ENCODE results near the gene LRFN2. TPM values are rescaled to one million over a fixed set of nuclear protein-coding genes. Genes with fewer than 3 reads are reported as not detected.
A peak's percentile ranks its signal among the peaks of the same experiment; 100 is the strongest.

LRFN2 gene
- total and polyA plus RNA-seq, 2 experiments from 2014 or later = 0.29 to 2.5 TPM

GRCh38 chr6:40422046-40422445, 165.1 kb downstream of the LRFN2 start (continued):
- TF ChIP-seq JUNB (IDR thresholded peaks at IDR 0.05; ENCODE audit: unreplicated experiment) (no peak), CREB1 (CRISPR knock-in tag; IDR thresholded peaks at IDR 0.05; ENCODE audit: low read depth) (no peak), EZH2phosphoT487 (IDR thresholded peaks at IDR 0.05; ENCODE audit: unreplicated experiment) (no peak), NANOG (IDR thresholded peaks at IDR 0.05; ENCODE audit: borderline replicate concordance) (no peak), ZNF114 (CRISPR knock-in tag; IDR thresholded peaks at IDR 0.05) (no peak), STAT1 (IDR thresholded peaks at IDR 0.05; ENCODE audit: unreplicated experiment) (no peak)

DNA sequence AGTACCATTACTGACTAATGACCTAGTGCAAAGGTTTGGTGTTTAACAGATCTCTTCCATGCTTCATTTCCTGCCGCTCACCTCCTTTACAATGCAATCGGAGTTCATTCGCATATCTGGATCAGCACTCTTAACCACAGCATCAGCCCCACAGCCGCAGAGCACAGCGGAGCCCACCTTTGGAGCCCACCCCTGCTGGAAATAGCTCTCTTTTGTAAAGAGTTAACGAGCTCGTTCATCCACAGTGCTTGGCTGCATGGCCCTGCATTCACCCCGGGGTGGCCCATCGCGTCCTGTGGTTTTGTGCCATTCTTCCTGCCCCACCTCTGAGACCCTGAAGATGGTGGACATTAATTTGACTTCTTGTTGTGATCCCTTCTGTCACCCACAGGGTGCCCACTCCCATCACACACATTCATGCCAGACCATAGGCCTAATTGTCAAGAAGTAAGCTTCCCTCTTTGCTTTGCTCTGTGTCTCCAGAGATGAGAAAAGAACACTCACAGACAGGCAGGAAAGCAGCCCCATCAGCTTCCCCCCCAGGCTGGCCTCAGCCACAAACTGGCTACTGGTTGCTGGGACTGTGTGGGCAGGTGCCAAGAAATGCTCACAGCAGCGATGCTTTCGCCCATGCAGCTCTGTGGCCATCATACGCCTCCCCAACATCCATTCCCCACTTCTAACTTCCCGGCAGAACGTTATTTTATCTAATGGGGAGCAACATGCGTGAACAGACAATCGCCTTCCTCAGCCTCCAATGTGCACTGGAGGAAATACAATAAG, 167.0 kb downstream of the LRFN2 start:
- H3K4me3 Mint-ChIP-seq = peak overlapping the region; percentile 47; the same call in 1 of the 3 replicates
- DNase-seq (ENCODE audit: low spot score) (no peak), ATAC-seq (peak; percentile 56)
- Histone ChIP-seq H3K27me3 (ENCODE audit: insufficient read depth) (no peaks in the 10 kb centered on the region), H3K4me1 (ENCODE audit: insufficient read depth) (peaks cover 33% of the 10 kb centered on the region), H3K79me2 (replicated peaks; ENCODE audit: insufficient read depth) (no peaks in the 10 kb centered on the region), H3K27ac (ENCODE audit: low read depth) (peak overlapping the region; percentile 81; the same call in 1 of the 2 replicates), H3K4me2 (peak overlapping the region; percentile 74), H3K36me3 (ENCODE audit: insufficient read depth) (no peaks in the 10 kb centered on the region), H2AFZ (0 out of 2 replicates have a peak overlapping the region, but pooled peaks have one; percentile 38), H3K4me3 (peak overlapping the region; percentile 34; the same call in 1 of the 2 replicates), H3K9me2 (ENCODE audit: insufficient read depth) (peaks cover 35% of the 10 kb centered on the region), H4K20me1 (replicated peaks; ENCODE audit: insufficient read depth) (no peaks in the 10 kb centered on the region), H3F3A (replicated peaks; ENCODE audit: low read depth) (no peaks in the 10 kb centered on the region)
- no peaks in the 10 kb centered on the region for H3K9me3 Mint-ChIP-seq
- TF ChIP-seq EZH2 (IDR thresholded peaks at IDR 0.05; ENCODE audit: low read depth, unreplicated experiment) (no peak), NANOG (IDR thresholded peaks at IDR 0.05; ENCODE audit: borderline replicate concordance) (0 out of 2 replicates have a peak, but pooled peaks have one; percentile 30), CTCF (conservative IDR thresholded peaks at IDR 0.05; ENCODE audit: low read depth in 2 of 2) (0 out of 4 replicates have a peak, but pooled peaks of 1 of the 2 experiments have one; percentile 1)
- H3K27ac Mint-ChIP-seq = peak overlapping the region; percentile 93
- H3K27me3 Mint-ChIP-seq (ENCODE audit: insufficient read depth, low read depth, poor library complexity) = peaks cover 11% of the 10 kb centered on the region
- no peaks in the 10 kb centered on the region for H3K36me3 Mint-ChIP-seq (ENCODE audit: low read depth)
- H3K4me1 Mint-ChIP-seq = peaks cover 42% of the 10 kb centered on the region

DNA sequence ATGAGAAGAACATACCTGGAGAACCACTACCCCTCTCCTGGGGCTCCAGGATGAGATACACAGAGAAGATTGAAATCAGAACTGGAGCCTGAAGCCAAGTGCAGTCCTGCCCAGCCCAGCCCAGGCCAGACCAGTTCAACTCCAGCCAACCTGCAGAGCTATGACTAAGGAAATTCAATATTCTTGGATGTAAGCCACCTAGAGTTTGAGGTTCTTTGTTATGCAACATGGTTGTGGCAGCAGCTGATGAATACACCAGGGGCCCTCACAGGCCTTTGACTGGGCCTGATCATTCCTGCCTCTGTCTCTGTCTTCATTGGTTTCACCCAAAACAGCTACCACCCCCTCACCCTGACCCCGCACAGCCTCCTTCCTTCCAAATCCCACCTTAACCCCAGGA, 167.8 kb downstream of the LRFN2 start:
- no peaks in the 10 kb centered on the region for H4K20me1 ChIP-seq (replicated peaks; ENCODE audit: insufficient read depth)
- H3K36me3 ChIP-seq (ENCODE audit: insufficient read depth) = no peaks in the 10 kb centered on the region
- H3K9me2 ChIP-seq (ENCODE audit: insufficient read depth) = peaks cover 32% of the 10 kb centered on the region
- H3K79me2 ChIP-seq (replicated peaks; ENCODE audit: insufficient read depth) = no peaks in the 10 kb centered on the region
- TF ChIP-seq, protein P1, sequence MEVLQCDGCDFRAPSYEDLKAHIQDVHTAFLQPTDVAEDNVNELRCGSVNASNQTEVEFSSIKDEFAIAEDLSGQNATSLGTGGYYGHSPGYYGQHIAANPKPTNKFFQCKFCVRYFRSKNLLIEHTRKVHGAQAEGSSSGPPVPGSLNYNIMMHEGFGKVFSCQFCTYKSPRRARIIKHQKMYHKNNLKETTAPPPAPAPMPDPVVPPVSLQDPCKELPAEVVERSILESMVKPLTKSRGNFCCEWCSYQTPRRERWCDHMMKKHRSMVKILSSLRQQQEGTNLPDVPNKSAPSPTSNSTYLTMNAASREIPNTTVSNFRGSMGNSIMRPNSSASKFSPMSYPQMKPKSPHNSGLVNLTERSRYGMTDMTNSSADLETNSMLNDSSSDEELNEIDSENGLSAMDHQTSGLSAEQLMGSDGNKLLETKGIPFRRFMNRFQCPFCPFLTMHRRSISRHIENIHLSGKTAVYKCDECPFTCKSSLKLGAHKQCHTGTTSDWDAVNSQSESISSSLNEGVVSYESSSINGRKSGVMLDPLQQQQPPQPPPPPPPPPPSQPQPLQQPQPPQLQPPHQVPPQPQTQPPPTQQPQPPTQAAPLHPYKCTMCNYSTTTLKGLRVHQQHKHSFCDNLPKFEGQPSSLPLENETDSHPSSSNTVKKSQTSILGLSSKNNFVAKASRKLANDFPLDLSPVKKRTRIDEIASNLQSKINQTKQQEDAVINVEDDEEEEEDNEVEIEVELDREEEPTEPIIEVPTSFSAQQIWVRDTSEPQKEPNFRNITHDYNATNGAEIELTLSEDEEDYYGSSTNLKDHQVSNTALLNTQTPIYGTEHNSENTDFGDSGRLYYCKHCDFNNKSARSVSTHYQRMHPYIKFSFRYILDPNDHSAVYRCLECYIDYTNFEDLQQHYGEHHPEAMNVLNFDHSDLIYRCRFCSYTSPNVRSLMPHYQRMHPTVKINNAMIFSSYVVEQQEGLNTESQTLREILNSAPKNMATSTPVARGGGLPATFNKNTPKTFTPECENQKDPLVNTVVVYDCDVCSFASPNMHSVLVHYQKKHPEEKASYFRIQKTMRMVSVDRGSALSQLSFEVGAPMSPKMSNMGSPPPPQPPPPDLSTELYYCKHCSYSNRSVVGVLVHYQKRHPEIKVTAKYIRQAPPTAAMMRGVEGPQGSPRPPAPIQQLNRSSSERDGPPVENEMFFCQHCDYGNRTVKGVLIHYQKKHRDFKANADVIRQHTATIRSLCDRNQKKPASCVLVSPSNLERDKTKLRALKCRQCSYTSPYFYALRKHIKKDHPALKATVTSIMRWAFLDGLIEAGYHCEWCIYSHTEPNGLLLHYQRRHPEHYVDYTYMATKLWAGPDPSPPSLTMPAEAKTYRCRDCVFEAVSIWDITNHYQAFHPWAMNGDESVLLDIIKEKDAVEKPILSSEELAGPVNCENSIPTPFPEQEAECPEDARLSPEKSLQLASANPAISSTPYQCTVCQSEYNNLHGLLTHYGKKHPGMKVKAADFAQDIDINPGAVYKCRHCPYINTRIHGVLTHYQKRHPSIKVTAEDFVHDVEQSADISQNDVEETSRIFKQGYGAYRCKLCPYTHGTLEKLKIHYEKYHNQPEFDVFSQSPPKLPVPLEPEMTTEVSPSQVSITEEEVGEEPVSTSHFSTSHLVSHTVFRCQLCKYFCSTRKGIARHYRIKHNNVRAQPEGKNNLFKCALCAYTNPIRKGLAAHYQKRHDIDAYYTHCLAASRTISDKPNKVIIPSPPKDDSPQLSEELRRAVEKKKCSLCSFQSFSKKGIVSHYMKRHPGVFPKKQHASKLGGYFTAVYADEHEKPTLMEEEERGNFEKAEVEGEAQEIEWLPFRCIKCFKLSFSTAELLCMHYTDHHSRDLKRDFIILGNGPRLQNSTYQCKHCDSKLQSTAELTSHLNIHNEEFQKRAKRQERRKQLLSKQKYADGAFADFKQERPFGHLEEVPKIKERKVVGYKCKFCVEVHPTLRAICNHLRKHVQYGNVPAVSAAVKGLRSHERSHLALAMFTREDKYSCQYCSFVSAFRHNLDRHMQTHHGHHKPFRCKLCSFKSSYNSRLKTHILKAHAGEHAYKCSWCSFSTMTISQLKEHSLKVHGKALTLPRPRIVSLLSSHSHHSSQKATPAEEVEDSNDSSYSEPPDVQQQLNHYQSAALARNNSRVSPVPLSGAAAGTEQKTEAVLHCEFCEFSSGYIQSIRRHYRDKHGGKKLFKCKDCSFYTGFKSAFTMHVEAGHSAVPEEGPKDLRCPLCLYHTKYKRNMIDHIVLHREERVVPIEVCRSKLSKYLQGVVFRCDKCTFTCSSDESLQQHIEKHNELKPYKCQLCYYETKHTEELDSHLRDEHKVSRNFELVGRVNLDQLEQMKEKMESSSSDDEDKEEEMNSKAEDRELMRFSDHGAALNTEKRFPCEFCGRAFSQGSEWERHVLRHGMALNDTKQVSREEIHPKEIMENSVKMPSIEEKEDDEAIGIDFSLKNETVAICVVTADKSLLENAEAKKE (CRISPR knock-in tag; IDR thresholded peaks at IDR 0.05) = peak; percentile 63; the same call in 1 of the 2 replicates
- no peak for TF ChIP-seq EZH2 (IDR thresholded peaks at IDR 0.05; ENCODE audit: low read depth, unreplicated experiment)
- no peaks in the 10 kb centered on the region for H3K9me3 Mint-ChIP-seq
- DNase-seq (ENCODE audit: low spot score) (peak; percentile 41), ATAC-seq (peak; percentile 81)
- peak overlapping the region; percentile 93 for H3K27ac Mint-ChIP-seq
- no peaks in the 10 kb centered on the region for H3K27me3 ChIP-seq (ENCODE audit: insufficient read depth)
- peak overlapping the region; percentile 47; the same call in 2 of the 3 replicates for H3K4me3 Mint-ChIP-seq
- H3F3A ChIP-seq (replicated peaks; ENCODE audit: low read depth) = no peaks in the 10 kb centered on the region
- peak overlapping the region; percentile 34; the same call in 1 of the 2 replicates for H3K4me3 ChIP-seq
- peaks cover 42% of the 10 kb centered on the region for H3K4me1 Mint-ChIP-seq
- H3K36me3 Mint-ChIP-seq (ENCODE audit: low read depth) = no peaks in the 10 kb centered on the region
- no peak overlapping the region for H2AFZ ChIP-seq
- H3K27ac ChIP-seq (ENCODE audit: low read depth) = peak overlapping the region; percentile 81; the same call in 1 of the 2 replicates
- peaks cover 11% of the 10 kb centered on the region for H3K27me3 Mint-ChIP-seq (ENCODE audit: insufficient read depth, low read depth, poor library complexity)
- peak overlapping the region; percentile 74 for H3K4me2 ChIP-seq
- peaks cover 33% of the 10 kb centered on the region for H3K4me1 ChIP-seq (ENCODE audit: insufficient read depth)

Measured in GM23338 (cell line).